SU-DHL-6 (cell line): Measurements from ENCODE around the gene MTPN.

Experiments used
- H2AFZ ChIP-seq: fragments of 200-600 bp; sonication (generic); 2 replicates; pipeline ENCODE4 v1.6.1; 2014; ENCODE audit warnings: low read depth, mild to moderate bottlenecking, moderate library complexity, mixed read lengths, antibody characterized with exemption, low read length; ENCODE audit not compliant: severe bottlenecking
- H3F3A ChIP-seq: fragments of 200-600 bp; shearing (Covaris generic); 2 replicates; pipeline ENCODE4 v1.6.0; 2016; ENCODE audit warnings: antibody characterized with exemption, mild to moderate bottlenecking; ENCODE audit not compliant: insufficient read depth
- H3K27ac ChIP-seq: fragments of 200-600 bp; sonication (generic); 2 replicates; pipeline ENCODE4 v1.5.1; 2016; ENCODE audit warnings: low read depth, mild to moderate bottlenecking, low read length, moderate library complexity, mixed read lengths
- H3K27me3 ChIP-seq: fragments of 200-600 bp; sonication (generic), shearing (Covaris generic); 2 replicates; pipeline ENCODE4 v1.6.0; 2014; ENCODE audit warnings: mild to moderate bottlenecking, low read length
- H3K36me3 ChIP-seq: fragments of 200-600 bp; sonication (generic); 2 replicates; pipeline ENCODE4 v1.6.1; 2014; ENCODE audit warnings: mild to moderate bottlenecking, low read length, mixed read lengths
- H3K4me2 ChIP-seq: fragments of 300-600, 200-600 bp; shearing (Covaris generic), sonication (generic); 2 replicates; pipeline ENCODE4 v1.6.0; 2014; ENCODE audit warnings: low read length, low read depth, mild to moderate bottlenecking; ENCODE audit not compliant: poor library complexity, severe bottlenecking
- H3K4me3 ChIP-seq: fragments of 200-600 bp; sonication (generic); 2 replicates; pipeline ENCODE4 v1.5.1; 2014; ENCODE audit warnings: antibody characterized with exemption, low read length, mild to moderate bottlenecking, mixed read lengths; ENCODE audit not compliant: insufficient read depth, poor library complexity, severe bottlenecking
- H3K79me2 ChIP-seq: fragments of 200-600 bp; sonication (generic); 2 replicates; pipeline ENCODE4 v1.6.1; 2014; ENCODE audit warnings: mild to moderate bottlenecking, low read length, moderate library complexity; ENCODE audit not compliant: insufficient read depth
- H3K9ac ChIP-seq: fragments of 200-600 bp; sonication (generic); 2 replicates; pipeline ENCODE4 v1.7.0; 2014; ENCODE audit warnings: mild to moderate bottlenecking, low read length
- H3K9me2 ChIP-seq: fragments of 200-600 bp; sonication (generic); replicated peaks from 2 replicates; pipeline ENCODE4 v1.6.1; 2014; ENCODE audit warnings: low read length; ENCODE audit not compliant: insufficient read depth
- H3K9me3 ChIP-seq: fragments of 200-600 bp; sonication (generic); 2 replicates; pipeline ENCODE4 v1.6.1; 2014; ENCODE audit warnings: low read length, mixed read lengths; ENCODE audit not compliant: insufficient read depth
- H4K20me1 ChIP-seq: fragments of 200-600 bp; sonication (generic); 2 replicates; pipeline ENCODE4 v1.6.1; 2014; ENCODE audit warnings: low read depth, mild to moderate bottlenecking, antibody characterized with exemption, low read length, moderate library complexity, mixed read lengths
- EZH2phosphoT487 ChIP-seq: fragments of 200-600 bp; sonication (generic), shearing (Covaris generic); conservative IDR thresholded peaks from 2 replicates; pipeline ENCODE4 v1.6.1; 2018; ENCODE audit warnings: mild to moderate bottlenecking, antibody characterized with exemption, low read length, moderate library complexity, mixed read lengths
- TF ChIP-seq, protein P1 (sequence below): fragments of 200-600 bp; sonication (generic); IDR thresholded peaks from one replicate; pipeline ENCODE4 v1.5.1; 2017; ENCODE audit warnings: antibody characterized with exemption, mild to moderate bottlenecking, low read length, moderate library complexity; ENCODE audit not compliant: insufficient read depth, poor library complexity, severe bottlenecking

Gene MTPN

DNA sequence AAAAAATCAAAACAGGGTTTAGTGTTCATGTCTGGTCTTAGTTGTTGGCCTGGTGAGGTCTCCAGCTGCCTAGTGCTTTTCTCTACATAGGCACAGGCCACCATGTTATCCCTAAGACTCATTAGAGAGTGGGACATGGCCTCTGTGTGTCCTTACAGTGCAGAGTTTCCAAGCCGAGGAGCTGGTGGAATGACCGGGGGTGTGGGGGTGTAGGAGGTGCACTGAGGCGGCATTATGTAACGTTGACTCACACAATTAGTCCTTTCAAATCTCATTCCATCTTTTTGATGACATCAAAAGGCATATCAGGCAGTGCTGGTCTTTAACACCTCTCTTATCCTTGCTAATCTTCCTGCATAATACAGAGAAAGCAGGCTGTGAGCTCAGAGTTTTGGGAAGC, 71.3 kb downstream of the MTPN start:
- no peak overlapping the region for H3K27ac ChIP-seq

GRCh38 chr7:135905355-135905754, 71.8 kb downstream of the MTPN start:
- H3K36me3 ChIP-seq, result no peaks in the 10 kb centered on the region
- TF ChIP-seq, protein P1, sequence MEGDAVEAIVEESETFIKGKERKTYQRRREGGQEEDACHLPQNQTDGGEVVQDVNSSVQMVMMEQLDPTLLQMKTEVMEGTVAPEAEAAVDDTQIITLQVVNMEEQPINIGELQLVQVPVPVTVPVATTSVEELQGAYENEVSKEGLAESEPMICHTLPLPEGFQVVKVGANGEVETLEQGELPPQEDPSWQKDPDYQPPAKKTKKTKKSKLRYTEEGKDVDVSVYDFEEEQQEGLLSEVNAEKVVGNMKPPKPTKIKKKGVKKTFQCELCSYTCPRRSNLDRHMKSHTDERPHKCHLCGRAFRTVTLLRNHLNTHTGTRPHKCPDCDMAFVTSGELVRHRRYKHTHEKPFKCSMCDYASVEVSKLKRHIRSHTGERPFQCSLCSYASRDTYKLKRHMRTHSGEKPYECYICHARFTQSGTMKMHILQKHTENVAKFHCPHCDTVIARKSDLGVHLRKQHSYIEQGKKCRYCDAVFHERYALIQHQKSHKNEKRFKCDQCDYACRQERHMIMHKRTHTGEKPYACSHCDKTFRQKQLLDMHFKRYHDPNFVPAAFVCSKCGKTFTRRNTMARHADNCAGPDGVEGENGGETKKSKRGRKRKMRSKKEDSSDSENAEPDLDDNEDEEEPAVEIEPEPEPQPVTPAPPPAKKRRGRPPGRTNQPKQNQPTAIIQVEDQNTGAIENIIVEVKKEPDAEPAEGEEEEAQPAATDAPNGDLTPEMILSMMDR, result no peak
- TF ChIP-seq EZH2phosphoT487, result no peak
- H2AFZ ChIP-seq, result no peak overlapping the region
- H3K9me3 ChIP-seq, result no peaks in the 10 kb centered on the region
- H3F3A ChIP-seq, result no peaks in the 10 kb centered on the region
- no peaks in the 10 kb centered on the region for H3K9me2 ChIP-seq
- no peaks in the 10 kb centered on the region for H3K79me2 ChIP-seq
- H4K20me1 ChIP-seq, result no peaks in the 10 kb centered on the region
- no peak overlapping the region for H3K9ac ChIP-seq
- H3K4me3 ChIP-seq, result no peak overlapping the region
- H3K27me3 ChIP-seq, result no peaks in the 10 kb centered on the region
- no peak overlapping the region for H3K4me2 ChIP-seq
- no peak overlapping the region for H3K27ac ChIP-seq

More for the DNA sequence above, 71.3 kb downstream of the MTPN start:
- no peaks in the 10 kb centered on the region for H3F3A ChIP-seq
- H3K9me3 ChIP-seq, result no peaks in the 10 kb centered on the region
- no peak overlapping the region for H3K9ac ChIP-seq
- no peak overlapping the region for H3K4me2 ChIP-seq
- H3K36me3 ChIP-seq, result no peaks in the 10 kb centered on the region
- H3K79me2 ChIP-seq, result no peaks in the 10 kb centered on the region
- no peak overlapping the region for H2AFZ ChIP-seq
- no peaks in the 10 kb centered on the region for H3K9me2 ChIP-seq
- H3K4me3 ChIP-seq, result no peak overlapping the region
- no peak for TF ChIP-seq EZH2phosphoT487
- TF ChIP-seq, protein P1, result no peak
- no peaks in the 10 kb centered on the region for H4K20me1 ChIP-seq
- no peaks in the 10 kb centered on the region for H3K27me3 ChIP-seq

DNA sequence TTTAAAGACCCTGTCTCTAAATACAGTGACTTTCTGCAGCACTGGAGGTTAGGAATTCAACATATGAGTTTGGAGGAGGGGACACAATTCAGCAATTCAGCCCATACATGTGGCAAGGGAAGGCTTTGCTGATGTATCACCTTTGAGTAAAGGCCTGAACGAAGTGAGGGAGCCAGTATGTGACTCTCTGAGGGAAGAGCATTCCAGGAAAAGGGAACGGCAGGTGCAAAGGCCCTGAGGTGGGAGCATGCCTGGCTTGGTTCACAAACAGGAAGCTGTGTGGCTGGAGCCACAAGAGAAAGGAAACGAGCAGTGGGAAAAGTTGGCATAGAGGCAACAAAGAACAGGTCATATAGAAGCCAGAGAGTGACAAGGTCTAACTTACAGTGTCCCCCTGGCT, 72.9 kb downstream of the MTPN start:
- Histone ChIP-seq H3K27me3 (no peaks in the 10 kb centered on the region), H3K9me3 (no peaks in the 10 kb centered on the region), H3K4me3 (no peak overlapping the region), H3K9ac (no peak overlapping the region), H3K36me3 (no peaks in the 10 kb centered on the region), H3K27ac (no peak overlapping the region), H3K4me2 (no peak overlapping the region), H2AFZ (no peak overlapping the region), H3F3A (no peaks in the 10 kb centered on the region), H4K20me1 (no peaks in the 10 kb centered on the region), H3K79me2 (no peaks in the 10 kb centered on the region), H3K9me2 (no peaks in the 10 kb centered on the region)
- TF ChIP-seq EZH2phosphoT487, result no peak
- TF ChIP-seq, protein P1, result no peak
